Melanocyte of skin (primary cell): Measurements from ENCODE around the gene GPRC5C. TPM values are rescaled to one million over a fixed set of nuclear protein-coding genes. Genes with fewer than 3 reads are reported as not detected.

Experiments
- small RNA-seq, 2 donors: library from RNA; depleted of rRNA; stranded (forward); fragments of <200 nt; gene quantifications; one replicate each; pipeline ENCODE3, GENCODE V24; 2012
- total RNA-seq, 2 donors: library from RNA; depleted of rRNA; stranded (reverse); fragments of >200 nt; gene quantifications; 2 replicates each; pipeline ENCODE4 v1.2.3, GENCODE V29; 2012

GPRC5C gene, protein sequence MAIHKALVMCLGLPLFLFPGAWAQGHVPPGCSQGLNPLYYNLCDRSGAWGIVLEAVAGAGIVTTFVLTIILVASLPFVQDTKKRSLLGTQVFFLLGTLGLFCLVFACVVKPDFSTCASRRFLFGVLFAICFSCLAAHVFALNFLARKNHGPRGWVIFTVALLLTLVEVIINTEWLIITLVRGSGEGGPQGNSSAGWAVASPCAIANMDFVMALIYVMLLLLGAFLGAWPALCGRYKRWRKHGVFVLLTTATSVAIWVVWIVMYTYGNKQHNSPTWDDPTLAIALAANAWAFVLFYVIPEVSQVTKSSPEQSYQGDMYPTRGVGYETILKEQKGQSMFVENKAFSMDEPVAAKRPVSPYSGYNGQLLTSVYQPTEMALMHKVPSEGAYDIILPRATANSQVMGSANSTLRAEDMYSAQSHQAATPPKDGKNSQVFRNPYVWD
- 1 to 10 TPM in 1 of 2 donors, under 1 TPM in 1; under 0.01 to 3.3 TPM for total RNA-seq

GRCh38 chr17:74431568-74432423 is at the start of gene GPRC5C:
TSS of gene GPRC5C (plus strand) at chr17:74432088. CDS start at chr17:74439777, 7,689 bp downstream.

DNA sequence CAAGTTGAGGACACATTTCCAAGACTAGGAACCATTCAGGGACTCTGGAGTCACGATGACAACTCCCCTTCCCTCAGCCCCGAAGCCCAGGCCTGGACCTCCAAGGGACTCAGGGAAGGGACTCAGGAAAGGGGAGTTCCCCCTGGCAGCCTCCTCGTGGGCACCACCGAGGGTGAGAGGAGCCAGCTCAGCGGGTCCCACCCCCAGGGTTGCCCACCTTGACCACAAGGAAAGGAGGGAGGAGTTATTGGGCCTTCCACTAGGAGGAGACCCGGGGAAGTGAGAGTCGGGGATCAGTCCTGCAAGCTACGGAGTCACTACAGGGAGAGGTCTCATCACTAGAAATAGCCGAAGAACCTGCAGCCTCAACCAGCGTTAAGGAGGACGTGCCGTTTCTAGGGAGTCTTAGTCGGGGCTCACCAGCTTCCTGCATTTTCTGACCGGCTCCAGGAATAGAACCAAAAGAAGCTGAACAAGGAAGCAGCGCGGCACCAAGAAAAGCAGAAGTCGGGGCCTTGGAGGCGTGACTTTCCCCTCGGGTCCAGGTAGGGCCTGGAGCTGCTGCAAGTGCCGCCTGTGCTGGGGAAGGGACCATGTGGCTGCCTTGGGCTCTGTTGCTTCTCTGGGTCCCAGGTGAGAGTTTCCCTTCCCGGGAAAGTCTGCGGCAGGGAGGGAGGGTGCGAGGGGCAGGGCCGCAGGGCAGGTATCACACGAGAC is 34.4 kb downstream of the GPRC5C start, which contains the start of gene CD300A:
Gene CD300A (plus strand): TSS at position 524 of the 717 bp plus-strand sequence. CDS start 70 bp downstream, at position 594.

Small RNAs within 50 kb of the gene (small RNA-seq; reads per million reads assigned to genes)
- gene RNA5SP448, result 0 reads per million in 2 donors

Other genes starting within 250 kb of the GPRC5C start
- gene RPL38, start 228.4 kb upstream of the GPRC5C start, total RNA-seq, result 1,000 to 10,000 TPM in 1 of 2 donors, 100 to 1,000 TPM in 1; 372 to 1,216 TPM
- gene TTYH2, start 218.5 kb upstream of the GPRC5C start, total RNA-seq, result 100 to 1,000 TPM in 1 of 2 donors, 10 to 100 TPM in 1; 96.7 to 125 TPM
- not detected for gene DNAI2, start 157.9 kb upstream of the GPRC5C start, total RNA-seq
- not detected for gene KIF19, start 105.9 kb upstream of the GPRC5C start, total RNA-seq
- not detected for gene BTBD17, start 70.2 kb upstream of the GPRC5C start, total RNA-seq
- not detected for gene GPR142, start 64.6 kb upstream of the GPRC5C start, total RNA-seq
- gene CD300A, start 34.5 kb downstream of the GPRC5C start, total RNA-seq, result not detected
- gene CD300LB, start 99.4 kb downstream of the GPRC5C start, total RNA-seq, result not detected
- gene CD300C, start 114.0 kb downstream of the GPRC5C start, total RNA-seq, result not detected
- not detected for gene CD300H, start 135.4 kb downstream of the GPRC5C start, total RNA-seq
- gene CD300LD, start 160.2 kb downstream of the GPRC5C start, total RNA-seq, result not detected
- not detected for gene CD300E, start 191.7 kb downstream of the GPRC5C start, total RNA-seq